CD4-positive, alpha-beta T cell treated with Interleukin-6 at 100 ng/mL for 8 hours (primary cell): ENCODE results near the gene BACE2.
"Not testable (repeated sequence)": the region's sequence is repeated elsewhere in the genome, so short reads cannot be mapped to it uniquely, and the experiment has no call there.

Experiments
- DNase-seq: peaks from one replicate; pipeline ENCODE4 v3.0.0-alpha.2; 2020; ENCODE audit warnings: mixed read lengths, low spot score

The BACE2 gene

DNA sequence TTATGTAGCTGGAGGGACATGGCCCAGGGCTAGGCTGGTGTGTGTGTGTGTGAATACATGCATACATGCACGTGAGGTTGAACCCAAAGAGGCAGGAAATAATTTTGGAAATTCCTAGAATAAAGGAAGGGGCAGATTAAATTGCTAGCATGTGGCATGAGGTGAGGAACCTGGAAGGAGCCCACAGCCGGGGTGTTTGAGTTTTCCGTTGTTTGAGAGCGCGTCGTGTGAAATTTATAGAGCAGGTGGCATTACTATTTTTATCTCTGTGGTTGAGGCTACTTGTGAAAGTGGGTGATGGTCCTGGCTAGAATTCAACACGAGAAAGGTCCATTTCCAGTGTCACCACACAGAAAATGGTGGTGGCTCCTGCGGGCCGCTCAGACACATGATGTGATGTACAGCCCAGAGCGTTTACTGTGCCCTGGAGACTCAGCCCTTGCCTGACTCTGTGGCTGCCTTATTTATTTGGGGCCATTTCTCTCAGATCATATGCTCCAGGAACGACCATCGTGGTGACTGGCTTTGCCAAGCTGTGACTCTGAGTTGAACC, 48.0 kb downstream of the BACE2 start:
- no peak for DNase-seq

DNA sequence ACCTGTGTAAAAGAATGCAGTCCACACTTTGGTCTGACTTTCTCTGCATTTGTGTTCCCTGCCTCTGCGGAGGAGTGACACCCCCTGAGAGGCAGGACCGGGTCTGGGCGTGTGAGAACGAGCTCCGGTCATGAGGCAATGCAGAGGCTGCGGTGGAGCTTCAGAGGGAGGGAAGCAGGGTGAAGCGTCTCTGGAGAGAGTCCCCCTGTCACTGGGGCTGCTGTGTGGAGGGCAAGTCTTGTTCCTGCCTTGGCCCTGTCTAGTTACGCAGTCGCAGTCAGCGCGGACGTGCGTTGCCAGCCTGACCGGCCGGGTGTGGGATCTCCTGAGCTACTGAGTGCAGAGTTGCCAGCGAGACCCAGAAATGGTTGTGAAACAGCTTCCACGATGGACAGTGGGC, 48.5 kb downstream of the BACE2 start:
- no peak for DNase-seq

DNA sequence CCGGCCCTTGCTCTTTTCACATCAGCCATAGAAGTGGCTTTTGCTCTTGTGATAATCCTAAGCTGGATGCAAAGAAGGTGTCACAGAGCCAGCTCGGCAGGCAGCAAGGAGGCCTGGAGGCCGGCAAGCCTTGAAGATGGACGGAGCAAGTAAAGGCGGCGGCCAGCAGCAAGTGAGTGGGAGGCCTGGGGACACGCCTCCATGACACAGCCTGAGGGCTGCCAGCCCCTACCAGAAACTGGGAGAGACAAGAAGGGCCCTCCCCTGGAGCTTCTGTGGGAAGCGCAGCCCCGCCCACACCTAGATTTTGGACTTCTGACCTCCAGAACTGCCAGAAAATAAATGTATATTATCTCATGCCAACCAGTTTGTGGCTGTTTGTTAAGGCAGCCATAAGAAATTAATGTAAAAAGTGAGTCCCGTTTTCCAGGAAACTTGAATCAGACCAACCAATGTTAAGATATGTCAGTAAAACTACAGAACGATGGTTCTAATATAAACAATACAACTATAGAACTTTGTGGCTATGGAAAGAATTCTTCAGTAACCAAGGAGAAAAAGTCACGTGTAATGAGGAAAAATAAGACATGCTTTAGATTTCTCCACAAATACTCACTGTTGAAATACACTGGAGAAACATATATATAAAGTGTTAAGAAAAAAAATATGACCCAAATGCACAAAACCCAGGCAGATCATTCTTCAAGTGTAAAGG, 49.9 kb downstream of the BACE2 start:
- DNase-seq: no peak

DNA sequence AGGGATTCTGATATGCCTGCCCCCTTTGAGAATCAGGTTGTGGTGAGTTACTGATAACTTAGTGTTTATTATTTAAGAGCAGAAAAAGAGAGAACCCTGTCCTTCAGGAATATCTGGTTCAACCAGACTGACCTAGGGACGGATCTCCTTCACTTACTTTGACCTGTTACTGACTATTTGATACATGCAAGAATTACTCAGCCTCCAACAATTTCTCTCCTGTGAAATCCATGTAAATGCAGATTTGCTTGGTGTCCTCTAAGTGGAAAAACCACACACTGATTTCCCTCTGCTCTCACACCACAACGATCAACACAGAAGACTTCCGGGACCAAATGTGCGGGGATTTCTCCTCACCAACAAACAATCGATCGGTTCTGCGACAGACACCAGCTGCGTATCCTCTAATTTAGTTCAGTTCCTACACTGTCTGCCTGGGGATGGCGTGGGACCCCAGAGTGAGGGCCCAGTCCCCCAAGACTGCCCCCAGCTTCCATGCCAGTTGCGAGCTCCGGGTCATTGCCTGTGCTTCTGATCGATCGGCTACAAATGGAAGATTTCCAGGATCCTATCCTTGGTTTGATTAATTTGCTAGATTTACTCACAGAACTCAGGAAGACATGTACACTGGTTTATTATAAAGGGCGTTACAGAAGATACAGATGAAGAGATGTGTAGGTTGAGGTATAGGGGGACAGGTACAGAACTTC, 51.7 kb downstream of the BACE2 start:
- no peak for DNase-seq

DNA sequence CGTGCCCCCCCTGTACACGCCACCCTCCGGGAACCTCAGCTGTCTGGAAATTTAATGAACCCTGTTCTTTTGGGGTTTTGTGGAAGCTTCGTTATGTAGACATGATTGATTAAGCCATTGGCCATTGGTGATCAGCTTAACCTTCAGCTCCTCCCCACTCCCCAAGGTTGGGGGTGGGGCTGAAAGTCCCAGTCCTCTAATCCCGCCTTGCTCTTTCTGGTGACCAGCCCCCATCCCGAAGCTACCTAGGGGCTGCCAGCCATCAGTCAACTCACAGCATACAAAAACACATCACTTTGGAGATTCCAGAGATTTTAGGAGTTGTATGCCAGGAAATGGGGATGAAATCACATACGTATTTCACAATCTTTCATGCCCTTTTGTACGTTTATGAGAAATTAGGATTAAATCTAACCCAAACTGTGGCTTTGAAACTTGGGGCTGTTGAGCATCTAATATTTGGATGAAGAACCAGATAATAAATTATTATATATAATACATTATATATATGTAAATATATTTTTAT, 52.3 kb downstream of the BACE2 start:
- DNase-seq: no peak

DNA sequence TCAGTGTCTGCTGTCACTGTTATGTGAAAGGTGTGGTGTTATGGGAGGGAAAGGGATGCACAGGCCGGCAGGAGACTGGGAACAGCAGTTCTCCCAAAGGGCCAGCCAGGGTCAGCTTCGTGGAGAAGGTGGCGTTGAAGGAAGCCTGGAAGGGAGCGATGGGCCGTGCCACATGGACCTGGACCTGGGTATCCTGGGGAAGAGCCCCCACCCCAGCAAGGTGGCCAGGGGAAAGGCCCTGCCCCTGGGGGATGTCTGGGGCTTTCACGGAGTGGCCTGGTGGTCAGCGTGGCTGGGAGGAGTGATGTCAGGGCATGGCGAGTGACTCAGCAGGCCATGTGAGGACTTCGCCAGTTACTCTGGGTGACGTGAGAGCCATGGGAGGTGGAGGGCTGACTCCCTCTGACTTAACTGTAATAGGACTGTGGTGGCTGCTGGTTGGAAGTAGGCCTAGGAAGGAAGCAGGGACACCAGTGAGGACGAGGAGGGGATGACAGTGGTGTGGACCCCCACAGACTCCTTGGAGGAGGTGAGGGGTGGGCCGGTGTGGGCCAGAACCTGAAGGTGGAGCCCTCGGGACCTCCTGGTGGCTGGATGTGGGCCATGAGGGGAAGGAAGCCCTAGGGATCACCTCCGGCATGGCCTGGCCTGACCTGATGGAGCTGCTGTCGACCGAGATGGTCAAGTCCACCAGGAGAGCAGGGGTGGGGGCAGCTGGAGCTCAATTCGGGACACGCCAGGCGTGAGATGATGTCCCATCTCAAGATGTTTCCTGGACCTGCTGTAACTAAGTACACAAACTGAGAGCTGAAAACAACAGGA, 54.5 kb downstream of the BACE2 start:
- DNase-seq: no peak

DNA sequence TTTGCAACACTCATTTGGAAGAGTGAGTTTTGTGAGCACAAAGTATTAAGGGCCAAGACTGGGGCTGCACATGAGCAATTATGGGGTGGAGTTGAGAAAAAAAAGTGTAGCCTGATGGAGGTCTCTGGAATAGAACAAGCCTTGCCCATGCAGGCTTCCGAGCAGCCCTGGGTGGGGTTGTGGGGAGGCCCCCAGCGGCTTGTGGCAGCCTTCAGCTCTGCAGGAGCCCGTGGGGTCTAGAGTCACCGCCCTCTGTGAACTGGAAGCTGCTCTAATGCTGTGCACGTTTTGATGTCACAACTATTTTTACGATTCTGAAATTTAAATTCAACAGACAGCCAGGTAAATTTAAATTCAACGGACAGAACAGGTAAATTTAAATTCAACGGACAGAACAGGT, 58.9 kb downstream of the BACE2 start:
- DNase-seq: no peak

DNA sequence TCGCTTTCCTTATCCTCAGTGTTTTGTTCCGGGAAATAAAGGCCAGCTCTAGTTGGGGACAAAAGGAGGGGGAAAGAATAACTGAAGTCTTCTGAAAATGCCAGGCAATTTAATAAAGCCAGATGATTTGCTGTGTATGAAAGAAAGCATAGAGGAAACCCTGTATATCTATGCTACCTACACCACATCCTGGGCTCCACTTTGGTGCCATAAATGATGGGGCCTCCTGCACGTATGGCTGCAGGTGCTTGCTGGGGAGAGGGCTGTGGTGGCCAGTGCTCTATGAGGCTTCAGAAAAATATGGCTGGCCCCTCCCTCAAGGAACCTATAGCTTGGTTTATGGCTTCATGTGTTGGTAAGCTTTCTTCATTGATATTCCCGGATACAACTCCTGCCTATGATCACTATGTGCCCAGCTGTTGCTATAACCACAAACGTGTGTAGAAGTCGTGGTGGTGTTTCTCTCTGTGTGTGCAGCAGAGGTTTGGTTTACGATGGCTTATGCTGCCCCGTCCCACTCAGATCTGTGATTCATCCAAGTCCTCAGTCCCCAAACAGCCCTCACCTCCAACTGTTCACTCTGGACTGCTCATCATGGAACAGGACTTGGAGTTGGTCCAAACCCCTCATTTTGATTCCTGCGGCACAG, 59.5 kb downstream of the BACE2 start:
- DNase-seq: no peak

DNA sequence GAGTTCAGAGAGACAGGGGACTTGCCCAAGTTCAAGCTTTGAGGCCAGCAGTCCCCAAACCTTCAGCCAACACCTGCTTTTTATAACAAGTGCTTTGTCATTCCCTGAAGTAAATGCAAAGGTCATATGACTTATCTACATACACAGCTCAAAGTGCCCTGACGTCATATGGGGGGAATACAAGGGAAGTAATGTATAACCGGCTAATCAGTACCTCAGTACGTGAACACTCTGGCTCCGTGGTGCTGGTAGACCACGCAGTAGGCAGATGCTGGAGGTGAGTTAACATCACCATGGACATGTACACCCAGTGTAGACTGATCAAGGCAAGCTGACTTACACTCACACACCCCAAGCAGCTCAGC, 60.0 kb downstream of the BACE2 start:
- DNase-seq: no peak

DNA sequence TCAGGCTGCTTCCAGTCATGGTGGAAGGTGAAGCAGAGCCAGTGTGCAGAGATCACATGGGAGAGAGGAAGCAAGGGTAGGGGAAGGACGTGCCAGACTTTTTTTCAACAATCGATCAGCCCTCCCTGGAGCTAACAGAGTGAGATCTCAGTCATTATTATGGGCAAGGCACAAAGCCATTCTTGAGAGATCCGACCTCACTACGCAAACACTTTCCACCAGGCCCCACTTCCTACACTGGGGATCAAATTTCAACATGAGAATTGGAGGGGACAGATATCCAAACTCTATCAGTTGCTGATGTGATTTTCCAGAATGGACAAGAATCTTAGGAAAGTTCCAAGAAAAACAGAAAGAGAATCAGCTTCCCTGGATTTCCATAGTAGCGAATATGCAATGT, 60.5 kb downstream of the BACE2 start:
- DNase-seq: no peak

DNA sequence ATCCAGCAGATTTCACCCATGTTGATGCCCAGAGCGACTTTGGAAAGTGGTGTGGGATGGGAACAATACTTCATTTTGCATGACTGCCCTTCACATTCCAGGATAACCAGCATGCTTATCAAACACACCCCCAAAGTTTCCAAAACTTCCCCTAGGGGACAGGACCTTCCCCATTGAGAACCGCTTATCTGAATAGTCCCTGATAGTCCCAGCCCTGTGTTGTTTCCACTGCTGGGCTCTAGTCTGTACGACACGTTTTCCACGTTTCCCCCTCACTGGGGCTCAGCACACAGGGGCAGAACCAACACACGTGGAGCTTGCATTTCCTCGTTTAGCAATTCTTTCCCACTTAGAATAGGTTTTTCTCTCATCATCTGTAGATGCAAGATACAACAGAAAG, 61.0 kb downstream of the BACE2 start:
- no peak for DNase-seq

DNA sequence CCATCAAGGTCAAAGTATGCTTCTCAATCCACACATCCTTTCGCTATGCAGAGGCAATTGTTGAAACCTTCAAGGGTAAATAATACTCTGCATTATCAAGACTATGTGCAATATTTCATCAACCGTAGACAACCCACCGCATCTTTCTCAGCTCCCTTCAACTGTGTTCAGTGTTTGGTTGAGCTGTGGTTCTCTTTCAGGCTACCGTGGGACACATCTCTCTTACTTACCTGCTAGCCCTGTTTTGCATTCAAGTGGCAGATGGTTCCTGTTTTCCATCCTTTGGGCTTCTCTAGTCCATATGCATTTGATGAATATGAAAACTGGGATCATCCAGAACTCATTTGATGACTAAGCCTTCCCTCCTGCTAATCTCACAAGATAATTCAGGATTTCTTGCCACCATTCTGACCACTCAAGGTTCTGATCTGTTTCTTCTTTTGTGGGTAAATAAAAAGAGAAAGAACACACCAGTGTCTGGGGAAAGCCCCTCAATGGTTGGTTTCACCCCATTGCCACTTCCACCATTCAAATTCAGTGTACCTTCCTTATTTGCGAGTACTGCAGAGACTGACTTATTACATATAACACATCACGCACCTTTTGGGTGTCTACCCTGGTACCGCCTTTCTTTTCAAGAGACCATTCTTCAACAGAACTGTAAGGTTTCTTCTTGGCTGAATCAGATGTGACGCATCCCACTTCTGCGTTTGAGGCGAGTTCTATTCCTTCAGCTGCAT, 61.7 kb downstream of the BACE2 start:
- DNase-seq: no peak

DNA sequence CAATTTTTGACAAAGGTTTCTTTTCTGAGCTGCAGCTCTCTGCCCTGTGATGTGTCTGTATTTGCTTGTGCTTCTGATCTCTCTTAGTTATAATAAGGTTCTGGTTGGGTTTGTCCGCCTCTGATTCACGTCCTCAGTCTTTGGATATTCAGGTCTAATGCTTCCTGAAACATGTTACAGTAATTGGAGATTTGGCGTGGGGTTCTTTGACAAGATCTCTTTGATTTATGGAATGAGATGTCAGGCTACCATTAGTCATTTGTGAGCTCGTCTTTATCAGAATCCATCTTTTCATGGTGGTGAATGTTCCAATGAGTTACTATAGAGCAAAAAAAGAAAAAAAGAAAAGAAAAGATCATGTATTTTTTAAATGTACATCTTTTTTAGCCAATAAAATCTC, 62.5 kb downstream of the BACE2 start:
- DNase-seq: no peak

DNA sequence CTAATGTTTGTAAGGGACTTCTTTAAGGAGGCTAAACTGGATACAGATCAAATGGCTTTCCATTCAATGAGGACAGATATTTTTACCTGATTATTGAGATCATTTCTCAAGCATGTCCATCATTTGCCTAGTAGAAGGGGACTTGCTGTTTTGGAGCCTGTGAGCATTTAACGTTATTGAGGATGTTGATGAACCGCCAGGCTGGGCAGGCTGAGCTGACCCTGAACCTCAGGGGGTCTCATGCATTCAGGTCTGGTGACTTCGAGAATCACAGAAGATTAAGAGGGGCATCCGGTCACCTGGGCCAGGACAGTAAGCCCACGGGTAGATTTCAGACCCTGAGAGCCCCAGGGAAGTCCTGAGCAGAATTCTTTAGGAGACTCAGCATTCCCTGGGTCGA, 63.1 kb downstream of the BACE2 start:
- no peak for DNase-seq

DNA sequence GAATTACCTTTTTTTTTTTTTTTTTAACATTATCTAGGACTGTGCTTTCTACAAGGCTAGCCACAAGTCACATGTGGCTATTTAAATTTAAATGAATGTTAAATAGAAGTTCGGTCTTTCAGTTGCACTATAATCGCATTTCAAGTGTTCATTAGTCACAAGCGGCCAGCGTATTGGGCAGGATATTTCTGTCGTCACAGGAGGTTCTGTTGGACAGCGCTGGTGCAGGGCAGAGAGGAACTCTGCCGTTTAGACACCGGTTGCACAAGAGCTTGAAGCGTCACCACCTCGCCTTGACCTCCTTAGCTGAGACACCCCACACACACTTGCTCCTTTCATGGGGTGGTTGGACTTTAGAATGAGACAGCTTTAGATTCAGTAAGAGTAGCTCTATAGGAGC, 64.1 kb downstream of the BACE2 start:
- no peak for DNase-seq

DNA sequence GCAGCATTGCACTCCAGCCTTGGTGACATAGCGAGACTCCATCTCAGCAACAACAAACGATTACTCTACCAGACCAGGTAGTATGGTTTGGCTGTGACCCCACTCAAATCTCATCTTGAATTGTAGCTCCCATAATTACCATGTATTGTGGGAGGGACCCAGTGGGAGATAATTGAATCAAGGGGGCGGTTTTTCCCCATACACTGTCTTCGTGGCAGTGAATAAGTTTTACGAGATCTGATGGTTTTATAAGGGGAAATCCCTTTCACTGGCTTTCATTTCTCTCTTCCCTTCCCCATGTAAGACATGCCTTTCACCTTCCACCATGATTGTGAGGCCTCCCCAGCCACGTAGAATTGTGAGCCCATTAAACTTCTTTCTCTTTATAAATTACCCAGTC, 66.0 kb downstream of the BACE2 start:
- no peak for DNase-seq

DNA sequence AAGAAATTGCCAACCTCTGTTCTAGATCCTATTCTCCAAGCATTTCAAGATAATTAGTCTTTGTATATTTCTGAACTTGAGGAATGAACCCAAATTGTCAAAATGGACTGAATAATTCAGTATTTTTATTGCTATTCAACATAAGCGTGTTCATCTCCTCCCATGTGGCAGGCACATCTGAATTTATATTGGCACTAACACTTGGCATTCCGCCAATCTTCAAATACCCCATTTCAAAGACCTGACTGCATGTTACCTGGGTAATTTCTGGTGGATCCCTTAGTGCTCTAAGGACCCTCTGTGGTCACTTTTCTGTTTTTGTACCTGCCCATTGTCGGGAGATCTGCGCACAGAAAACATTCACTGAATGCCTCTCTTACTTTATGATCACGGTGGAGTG, 66.6 kb downstream of the BACE2 start:
- DNase-seq: no peak

DNA sequence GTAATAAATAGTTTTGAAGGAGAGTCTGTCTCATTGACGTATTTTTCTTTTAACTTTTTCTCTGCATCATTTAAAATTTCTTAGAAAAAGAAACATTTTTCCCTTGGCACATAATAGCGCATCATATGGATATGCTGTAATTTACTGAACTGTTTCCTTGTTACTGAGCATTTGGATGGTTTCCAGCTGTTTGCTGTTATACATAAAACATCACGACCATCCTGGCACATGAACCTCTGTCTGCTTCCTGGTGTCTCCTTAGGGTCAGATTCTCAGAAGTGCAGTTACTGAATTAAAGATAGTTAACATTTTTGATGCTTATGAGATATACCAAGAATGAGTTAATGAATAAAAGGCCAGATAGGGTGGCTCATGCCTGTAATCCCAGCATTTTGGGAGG, 67.2 kb downstream of the BACE2 start:
- no peak for DNase-seq

DNA sequence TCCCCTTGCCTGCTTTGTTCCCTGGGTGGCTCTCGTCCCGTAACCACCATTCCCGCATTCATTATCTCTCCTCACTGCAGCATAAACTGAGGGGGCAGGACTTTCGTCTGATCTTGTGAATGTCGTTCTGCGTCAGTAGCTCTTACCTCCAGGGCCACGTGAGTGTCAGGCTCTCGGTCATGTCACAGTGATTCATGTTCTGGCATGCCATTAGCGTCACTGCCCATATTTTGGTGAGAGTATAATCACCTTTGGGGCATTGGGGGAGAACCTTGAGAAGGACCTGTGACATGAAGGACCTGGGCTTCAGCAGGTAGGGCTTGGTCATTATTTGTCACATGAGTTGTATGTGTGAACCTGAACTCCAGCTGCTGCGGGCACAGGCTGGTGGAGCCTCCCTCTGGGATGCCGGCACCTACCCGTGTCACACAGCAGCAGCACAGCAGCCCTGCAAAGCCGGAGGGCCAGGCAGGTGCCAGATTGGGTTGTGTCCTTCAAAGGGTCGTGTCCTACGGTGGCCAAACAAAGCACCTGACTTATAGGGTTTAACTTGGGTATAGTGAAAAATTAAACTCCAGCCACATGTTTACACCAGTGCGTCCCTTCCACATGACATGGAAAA, 68.5 kb downstream of the BACE2 start:
- DNase-seq: no peak

DNA sequence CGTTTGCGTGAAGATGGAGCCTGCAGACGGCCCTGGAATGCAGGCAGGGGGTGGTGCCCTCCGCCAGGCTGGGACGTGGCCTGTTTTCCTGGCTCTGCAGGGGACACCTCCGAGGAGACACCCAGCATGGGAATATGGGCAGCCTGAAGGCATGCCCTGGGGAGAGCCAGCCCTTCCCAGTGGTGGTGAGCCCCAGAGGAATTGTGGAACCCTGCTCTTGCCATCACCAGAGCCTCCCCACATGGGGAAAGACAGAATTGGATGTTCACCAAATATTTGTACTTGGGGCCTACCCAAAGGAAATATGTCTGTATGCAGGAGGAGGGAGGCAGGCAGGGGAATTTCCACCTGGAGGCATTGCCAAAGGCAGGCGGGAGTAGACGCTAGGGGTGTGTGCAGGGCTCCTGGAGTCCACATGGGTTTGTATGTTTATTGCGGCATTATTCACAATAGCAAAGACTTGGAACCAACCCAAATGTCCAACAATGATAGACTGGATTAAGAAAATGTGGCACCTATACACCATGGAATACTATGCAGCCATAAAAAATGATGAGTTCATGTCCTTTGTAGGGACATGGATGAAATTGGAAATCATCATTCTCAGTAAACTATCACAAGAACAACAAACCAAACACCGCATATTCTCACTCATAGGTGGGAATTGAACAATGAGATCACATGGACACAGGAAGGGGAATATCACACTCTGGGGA, 70.3 kb downstream of the BACE2 start:
- not testable (repeated sequence) for DNase-seq
